GM12891 (cell line): ENCODE data around the gene ENG. TPM values are rescaled to one million over a fixed set of nuclear protein-coding genes. Genes with fewer than 3 reads are reported as not detected.

Source experiments
- DNase-seq: peaks from one replicate; pipeline ENCODE4 v3.0.0; 2011; ENCODE audit warnings: low spot score; ENCODE audit not compliant: insufficient read length
- FAIRE-seq: peaks from 2 replicates; lab custom pipeline; 2011; peaks lifted over from hg19 to GRCh38; lab: Jason Lieb, UNC
- PAX5 ChIP-seq: IDR thresholded peaks from 2 replicates; pipeline ENCODE4 v1.6.1; 2011; ENCODE audit warnings: low read length, moderate library complexity, mild to moderate bottlenecking; ENCODE audit not compliant: insufficient read depth, severe bottlenecking
- POLR2A ChIP-seq: IDR thresholded peaks from 2 replicates; pipeline ENCODE4 v1.6.1; 2011; ENCODE audit warnings: low read depth, low read length, control low read depth
- POLR2AphosphoS5 ChIP-seq: IDR thresholded peaks from 2 replicates; pipeline ENCODE4 v1.6.1; 2011; ENCODE audit warnings: low read depth, low read length, control low read depth
- POU2F2 ChIP-seq: IDR thresholded peaks from 2 replicates; pipeline ENCODE4 v1.6.1; 2011; ENCODE audit warnings: low read depth, mild to moderate bottlenecking, control low read depth, low read length, moderate library complexity
- SPI1 ChIP-seq: IDR thresholded peaks from 2 replicates; pipeline ENCODE4 v1.6.1; 2011; ENCODE audit warnings: low read depth, low read length, control low read depth
- TAF1 ChIP-seq: IDR thresholded peaks from 2 replicates; pipeline ENCODE4 v1.6.1; 2011; ENCODE audit warnings: low read depth, low read length, control low read depth
- polyA plus RNA-seq: library from polyadenylated mRNA; unstranded; fragments of >200 nt; gene quantifications from one replicate; pipeline ENCODE4 v1.2.1, GENCODE V29; 2012; ENCODE audit warnings: low read depth, missing spikeins, inconsistent platforms; ENCODE audit not compliant: missing spikeins

ENG gene
- 3.3 TPM for polyA plus RNA-seq

DNA sequence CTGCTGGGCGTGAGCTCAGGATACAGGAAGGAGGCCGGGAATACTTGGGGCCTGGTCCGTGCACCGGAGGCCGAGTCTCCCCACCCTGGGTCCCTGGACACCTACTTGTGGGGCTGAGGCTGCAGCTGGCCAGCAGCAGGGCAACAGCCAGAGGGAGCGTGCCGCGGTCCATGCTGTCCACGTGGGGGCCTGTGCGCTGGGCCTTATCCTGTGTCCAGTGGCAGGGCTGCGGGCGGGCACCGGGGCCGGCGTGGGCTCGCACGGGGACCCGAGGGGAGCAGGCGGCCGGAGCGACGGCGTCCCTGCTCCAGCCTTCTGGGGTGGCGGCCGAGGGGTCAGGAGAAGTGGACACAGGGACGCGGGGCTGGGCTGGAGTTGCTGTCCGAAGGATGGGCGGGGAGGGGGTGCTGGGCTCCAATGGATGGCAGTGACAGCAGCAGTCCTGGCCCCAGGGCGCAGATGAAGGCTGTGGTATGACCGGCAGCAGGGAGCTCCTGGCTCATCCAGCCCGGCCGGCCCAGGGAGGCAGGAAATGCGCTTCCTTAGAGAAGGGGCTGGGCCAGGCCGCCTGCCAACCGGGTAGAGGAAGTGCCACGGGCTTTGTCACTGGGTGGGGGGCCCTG, at the start of gene ENG:
Gene ENG, minus strand, starts transcription at position 475 of the 623 bp plus-strand sequence. Its CDS starts 303 bp downstream, at position 172.
- FAIRE-seq, result no peak
- TF ChIP-seq POU2F2, result no peak
- no peak for TF ChIP-seq PAX5
- no peak for TF ChIP-seq SPI1
- no peak for TF ChIP-seq POLR2AphosphoS5
- TF ChIP-seq TAF1, result no peak
- TF ChIP-seq POLR2A, result no peak
- no peak for DNase-seq

DNA sequence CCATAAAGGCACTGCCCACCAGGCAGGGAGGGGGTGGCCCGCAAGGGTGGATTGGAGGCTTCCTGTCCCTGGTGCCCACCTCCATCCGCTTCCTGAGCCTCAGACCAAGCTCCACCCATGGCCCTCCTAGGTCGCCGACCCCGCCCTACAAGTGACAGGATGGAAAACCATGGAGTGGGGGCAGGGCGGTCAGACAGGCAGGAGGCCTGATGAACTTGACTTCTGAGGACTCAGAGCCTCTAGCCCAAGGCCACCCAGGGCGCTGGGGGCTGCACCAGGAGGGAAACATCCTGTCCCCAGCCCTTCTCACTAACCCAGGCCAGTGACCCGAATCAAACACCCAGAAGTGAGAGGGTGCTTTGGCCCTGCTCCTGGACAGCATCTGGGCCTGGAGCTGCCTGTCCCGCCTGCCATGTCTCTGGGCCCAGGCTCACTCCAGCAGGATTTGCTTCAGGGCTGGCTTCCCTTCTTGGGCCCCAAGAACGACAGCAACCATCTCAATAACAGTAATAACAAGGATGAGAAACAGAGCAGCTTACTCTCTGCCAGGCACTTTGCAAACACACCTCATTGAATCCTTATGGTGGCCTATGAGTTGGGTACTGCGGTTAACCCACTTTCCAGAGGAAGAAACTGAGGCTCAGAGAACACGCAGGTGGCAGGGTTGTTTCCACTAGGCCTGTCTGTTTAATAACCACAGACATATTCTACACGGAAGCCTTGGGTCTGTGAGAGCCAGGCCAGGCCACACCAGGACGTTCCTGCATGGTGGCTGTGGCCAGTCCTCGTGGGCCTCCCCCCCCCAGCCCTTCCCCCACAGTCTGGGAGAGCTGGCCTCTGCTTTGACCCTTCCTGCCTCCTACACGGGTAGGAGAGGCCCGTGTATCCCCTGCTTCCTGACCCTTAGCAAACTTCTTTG, 49.4 kb upstream of the ENG start:
- DNase-seq, result peak; percentile 42
- FAIRE-seq, result peak; percentile 84
- TF ChIP-seq POLR2A (0 out of 2 replicates have a peak, but pooled peaks have one; percentile 24), POLR2AphosphoS5 (peak; percentile 32; the same call in 1 of the 2 replicates), SPI1 (no peak), POU2F2 (no peak), TAF1 (no peak), PAX5 (no peak)

DNA sequence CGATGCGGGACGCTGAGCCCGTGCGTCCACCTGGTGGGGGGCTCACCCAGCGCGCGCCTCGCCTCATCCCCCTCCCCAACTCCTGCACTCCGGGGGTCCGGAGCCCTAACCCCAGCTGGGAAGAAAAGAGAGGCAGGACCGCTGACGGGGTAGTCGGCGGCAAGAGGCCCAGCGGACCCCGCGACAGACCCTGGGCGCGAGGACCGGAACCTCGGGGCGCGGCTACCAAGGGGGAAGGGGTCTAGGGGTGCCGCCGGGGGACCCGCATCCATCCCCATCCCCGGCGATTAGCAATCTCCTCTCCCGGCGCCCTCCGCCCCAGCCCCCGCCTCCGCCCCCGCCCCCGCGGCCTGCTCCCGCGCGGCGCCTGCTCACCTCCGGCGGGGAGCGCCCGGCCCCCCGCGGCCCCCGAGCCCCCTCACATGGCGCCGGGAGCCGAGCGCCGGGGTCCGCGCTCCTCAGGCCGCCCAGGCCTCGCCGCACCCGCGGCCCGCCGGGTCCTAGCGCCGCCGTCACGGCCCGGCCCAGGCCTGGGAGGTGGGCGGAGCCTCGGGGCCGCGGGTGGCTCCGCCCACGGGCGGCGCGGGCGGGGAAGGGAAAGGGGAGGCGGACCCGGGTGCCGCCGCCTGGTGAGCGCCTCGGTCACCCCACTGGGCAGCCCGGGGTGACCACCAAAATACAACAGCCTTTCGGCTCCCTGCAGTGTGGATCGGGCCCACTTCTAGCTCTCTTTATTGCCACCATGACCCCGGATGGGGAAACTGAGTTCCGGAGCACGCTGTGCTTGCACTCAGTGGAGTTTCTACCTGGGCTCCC, 44.9 kb upstream of the ENG start, which contains the start of gene ST6GALNAC6:
Gene ST6GALNAC6, minus strand, starts transcription at position 476 of the 816 bp plus-strand sequence. CDS start 1,622 bp downstream, outside the sequence.
- peak; percentile 94 for DNase-seq
- TF ChIP-seq POU2F2 (no peak), PAX5 (no peak), POLR2AphosphoS5 (no peak), TAF1 (no peak), POLR2A (no peak), SPI1 (no peak)
- FAIRE-seq, result peak; percentile 85

DNA sequence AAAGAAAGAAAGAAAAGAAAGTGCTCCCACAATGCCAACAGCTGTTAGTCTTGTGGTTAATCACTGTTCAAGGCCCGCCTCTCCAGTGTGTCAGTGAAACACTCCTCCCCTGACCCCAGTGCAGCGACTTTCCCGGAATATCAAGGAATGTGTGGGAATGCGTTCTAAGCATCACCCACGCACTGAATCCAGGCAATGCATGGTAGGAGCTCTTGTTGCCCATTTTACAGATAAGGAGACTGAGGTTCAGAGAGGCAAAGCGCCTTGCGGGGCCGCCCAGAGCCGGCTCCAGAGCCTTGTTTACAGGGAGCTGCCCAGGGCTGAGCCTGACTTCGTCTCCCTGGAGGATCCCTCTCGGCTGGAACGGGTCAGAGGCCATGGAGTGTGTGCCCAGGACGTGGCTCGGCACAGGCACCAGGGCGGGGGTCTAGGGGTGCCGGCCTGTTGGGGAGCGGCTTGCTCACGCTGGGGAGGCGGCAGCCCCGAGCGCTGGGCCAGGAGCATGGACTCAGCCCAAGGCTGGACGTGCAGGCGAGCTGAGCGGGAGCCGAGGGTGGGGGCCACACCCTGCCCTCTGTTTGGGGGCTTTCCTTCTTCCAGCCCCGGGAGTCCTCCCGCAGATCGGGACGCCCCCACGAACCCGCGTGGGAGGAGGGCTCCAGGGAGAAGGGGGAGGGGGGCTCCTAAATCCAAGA, 44.1 kb upstream of the ENG start:
- TF ChIP-seq SPI1, result no peak
- TF ChIP-seq PAX5, result no peak
- no peak for TF ChIP-seq POLR2A
- no peak for TF ChIP-seq POU2F2
- TF ChIP-seq TAF1, result no peak
- no peak for TF ChIP-seq POLR2AphosphoS5
- DNase-seq (no peak), FAIRE-seq (no peak)

DNA sequence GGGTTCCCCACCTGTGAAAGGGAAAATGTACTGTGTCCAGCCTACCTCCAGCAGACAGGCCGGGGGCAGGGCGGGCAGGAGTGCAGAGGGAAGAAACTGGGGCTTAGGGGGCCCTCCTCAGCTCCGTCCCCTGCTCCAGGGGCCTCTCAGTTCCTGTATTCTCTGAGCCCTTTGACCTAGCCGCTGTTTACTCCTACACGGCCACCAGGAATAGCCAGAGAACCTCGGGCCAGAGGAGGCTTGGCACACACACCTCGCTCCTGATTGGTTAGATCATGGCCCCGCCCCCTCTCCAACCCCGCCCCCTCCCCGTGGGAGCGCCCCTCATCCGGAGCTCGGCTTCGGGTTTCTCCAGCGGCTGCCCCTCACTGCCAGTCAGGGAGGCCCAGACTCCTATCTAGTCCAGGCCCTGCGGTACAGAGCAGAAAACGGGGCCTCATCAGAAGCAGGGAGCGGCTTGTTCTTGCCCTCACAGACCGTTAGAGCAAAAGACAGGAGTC, 42.8 kb upstream of the ENG start:
- FAIRE-seq (no peak), DNase-seq (peak; percentile 65)
- TF ChIP-seq SPI1, result peak; percentile 22; the same call in 1 of the 2 replicates
- no peak for TF ChIP-seq PAX5

DNA sequence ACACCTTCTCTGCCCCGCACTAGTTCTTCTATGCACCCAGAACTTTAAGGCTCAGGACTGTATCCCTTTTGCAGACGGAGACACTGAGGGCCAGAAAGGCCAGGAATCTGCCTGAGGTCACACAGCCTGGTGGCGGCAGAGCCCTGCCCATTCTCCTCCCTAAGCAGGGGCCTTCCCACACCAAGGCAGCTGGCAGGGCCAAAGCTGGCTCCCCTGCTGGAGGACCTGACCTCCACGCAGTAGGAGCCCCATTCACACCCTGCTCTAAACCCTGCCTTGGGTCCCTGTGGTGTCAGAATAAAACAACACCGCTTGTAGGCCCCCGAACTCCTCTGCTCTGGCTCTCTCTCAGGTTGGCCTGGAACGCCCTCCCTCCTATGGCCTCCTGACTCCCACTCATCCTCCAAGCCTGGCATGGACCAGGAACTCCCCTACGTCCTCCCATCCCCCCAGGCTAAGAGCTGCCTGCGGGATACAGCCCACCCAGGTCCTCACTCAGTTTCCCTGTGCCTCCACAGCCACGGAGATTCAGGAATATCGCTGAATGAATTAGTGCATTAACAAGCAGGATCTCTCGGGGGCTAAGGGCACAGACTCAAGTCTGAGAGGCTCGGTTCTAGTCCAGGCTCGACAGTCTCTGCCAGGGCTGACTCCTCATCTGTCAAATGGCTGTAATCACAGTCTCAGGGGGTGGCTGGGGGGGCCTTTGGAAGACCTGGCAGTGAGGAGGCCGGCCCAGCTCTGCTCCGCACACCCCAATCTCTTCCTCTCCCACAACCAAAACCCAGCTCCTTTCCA, 42.1 kb upstream of the ENG start:
- DNase-seq (no peak), FAIRE-seq (no peak)
- TF ChIP-seq SPI1, result no peak
- TF ChIP-seq POU2F2, result no peak
- TF ChIP-seq POLR2AphosphoS5, result no peak
- TF ChIP-seq PAX5, result no peak
- TF ChIP-seq TAF1, result no peak
- TF ChIP-seq POLR2A, result no peak

DNA sequence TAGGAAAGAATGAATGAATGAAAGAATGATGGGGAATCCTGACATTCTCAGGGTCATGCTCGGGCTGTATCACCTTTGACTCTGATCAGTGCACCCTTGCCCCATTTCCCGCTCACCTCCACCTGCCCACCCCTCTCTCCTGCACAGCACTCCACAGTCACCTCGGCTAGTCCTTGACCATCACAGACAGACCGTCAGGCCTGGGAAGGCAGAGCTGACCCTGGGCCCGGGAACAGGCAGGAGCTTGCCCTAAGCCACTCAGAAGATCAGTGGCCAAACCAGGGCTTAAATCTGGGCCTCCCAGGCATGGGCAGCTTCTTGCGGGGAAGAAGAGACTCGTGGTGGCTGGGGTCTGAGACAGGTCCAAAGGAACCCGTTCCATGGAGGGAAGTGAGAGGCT, 41.4 kb upstream of the ENG start:
- FAIRE-seq, result no peak
- DNase-seq, result no peak
- no peak for TF ChIP-seq POLR2AphosphoS5
- TF ChIP-seq POLR2A, result no peak
- no peak for TF ChIP-seq PAX5
- TF ChIP-seq TAF1, result no peak
- no peak for TF ChIP-seq POU2F2
- no peak for TF ChIP-seq SPI1

DNA sequence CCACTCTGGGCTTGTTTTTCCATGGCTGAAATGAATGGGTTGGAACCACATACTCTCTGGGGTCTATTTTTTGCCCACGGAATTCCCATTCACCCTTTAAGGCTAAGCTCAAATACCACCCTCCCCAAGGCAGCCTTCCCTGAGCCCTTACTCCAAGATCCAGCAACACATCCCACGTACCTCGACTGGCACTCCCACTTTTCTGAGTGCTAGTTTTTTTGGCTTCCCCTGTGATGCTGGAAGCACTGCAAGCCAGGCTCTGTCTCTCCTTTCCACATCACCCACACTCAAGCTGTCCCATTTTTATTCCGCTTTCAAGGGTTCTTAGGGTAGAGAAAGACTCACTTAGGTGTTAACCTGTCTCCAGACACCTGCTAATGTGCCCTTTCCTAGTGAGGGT, 38.9 kb upstream of the ENG start:
- FAIRE-seq, result no peak
- TF ChIP-seq SPI1, result no peak
- no peak for TF ChIP-seq PAX5
- no peak for TF ChIP-seq POLR2A
- TF ChIP-seq TAF1, result no peak

More for the DNA sequence above, 38.9 kb upstream of the ENG start:
- DNase-seq, result no peak
